Liver (tissue), 3 donors: ENCODE data around the gene DNMT1.

Experiments
- CTCF ChIP-seq: fragments of 150-350 bp; IDR thresholded peaks from 2 replicates; pipeline ENCODE4 v1.5.1; 2017; ENCODE audit warnings: improper control_type of control experiment, low read depth, low read length; ENCODE audit not compliant: missing input control
- EGR1 ChIP-seq, 2 donors: IDR thresholded peaks; 2 replicates each; pipeline ENCODE4 v1.6.1; 2016 to 2018; ENCODE audit warnings: antibody characterized with exemption in 2 of 2, low read depth in 2 of 2
- GABPA ChIP-seq, 2 donors: IDR thresholded peaks in 1 of 2; conservative IDR thresholded peaks in 1 of 2; 2 replicates each; pipeline ENCODE4 v1.6.1; 2016; ENCODE audit warnings: antibody characterized with exemption in 2 of 2, mild to moderate bottlenecking in 1 of 2, moderate library complexity in 1 of 2
- HNF4G ChIP-seq: IDR thresholded peaks from 2 replicates; pipeline ENCODE4 v1.6.1; 2016; ENCODE audit warnings: antibody characterized with exemption
- JUND ChIP-seq, 2 donors: IDR thresholded peaks; 2 replicates each; pipeline ENCODE4 v1.6.1; 2016; ENCODE audit warnings: antibody characterized with exemption in 2 of 2
- MAX ChIP-seq: IDR thresholded peaks from 2 replicates; pipeline ENCODE4 v1.6.1; 2016; ENCODE audit warnings: antibody characterized with exemption
- RAD21 ChIP-seq, 2 donors: IDR thresholded peaks; 2 replicates each; pipeline ENCODE4 v1.6.1; 2016; ENCODE audit warnings: antibody characterized with exemption in 2 of 2, mild to moderate bottlenecking in 2 of 2
- REST ChIP-seq: IDR thresholded peaks from 2 replicates; pipeline ENCODE4 v1.6.1; 2016; ENCODE audit warnings: antibody characterized with exemption, mild to moderate bottlenecking
- SP1 ChIP-seq: IDR thresholded peaks from 2 replicates; pipeline ENCODE4 v1.6.1; 2018; ENCODE audit warnings: antibody characterized with exemption, mild to moderate bottlenecking
- ZBTB33 ChIP-seq: IDR thresholded peaks from 2 replicates; pipeline ENCODE4 v1.6.1; 2016; ENCODE audit warnings: antibody characterized with exemption
- donor health status: healthy.
- donor health status: healthy.

- TF ChIP-seq HNF4G (no peak), CTCF (no peak), ZBTB33 (no peak), GABPA (IDR thresholded peaks at IDR 0.05 in 1 of 2, conservative IDR thresholded peaks at IDR 0.05 in 1 of 2) (no peak), RAD21 (IDR thresholded peaks at IDR 0.05) (no peak), REST (no peak), JUND (IDR thresholded peaks at IDR 0.05) (no peak), EGR1 (IDR thresholded peaks at IDR 0.05; ENCODE audit: low read depth in 2 of 2) (no peak), SP1 (no peak), MAX (no peak)
Observed at GRCh38 chr19:10207026-10207425, 12.3 kb upstream of the DNMT1 start.
